Activated naive CD8-positive, alpha-beta T cell treated with anti-CD3 and anti-CD28 coated beads, Interleukin-2, amount 10 ng/mL, durations not matched to agents 7 days and 5 days (primary cell): ENCODE measurements around the gene SUPT4H1. TPM values are rescaled to one million over a fixed set of nuclear protein-coding genes. Genes with fewer than 3 reads are reported as not detected.

Experiments used
- ATAC-seq: fragments of 150-1000 bp; cut with Tn5 transposase; one replicate; pipeline ENCODE4 v1.10.0; 2021; ENCODE audit warnings: low read depth, moderate library complexity
- POLR2A ChIA-PET: fragments of 350-600 bp; sonication (Branson Sonifier 250); formaldehyde crosslinking; loops from one replicate; lab custom pipeline; 2021; ENCODE audit warnings: antibody characterized with exemption; lab: Charles Lee
- DNase-seq: peaks from one replicate; pipeline ENCODE4 v3.0.0; 2021
- H3K27ac Mint-ChIP-seq: one replicate; pipeline ENCODE4 v1.8.0; 2022; ENCODE audit warnings: mild to moderate bottlenecking, mixed read lengths
- H3K27me3 Mint-ChIP-seq: one replicate; pipeline ENCODE4 v1.8.0; 2022; ENCODE audit warnings: mild to moderate bottlenecking, moderate library complexity, mixed read lengths
- H3K36me3 Mint-ChIP-seq: one replicate; pipeline ENCODE4 v1.8.0; 2021; ENCODE audit warnings: mild to moderate bottlenecking, mixed read lengths
- H3K4me1 Mint-ChIP-seq: one replicate; pipeline ENCODE4 v1.8.0; 2021; ENCODE audit warnings: mixed read lengths
- H3K4me3 Mint-ChIP-seq: one replicate; pipeline ENCODE4 v1.8.0; 2022; ENCODE audit warnings: mild to moderate bottlenecking, moderate library complexity, mixed read lengths
- H3K9me3 Mint-ChIP-seq: one replicate; pipeline ENCODE4 v1.8.0; 2021; ENCODE audit warnings: mixed read lengths
- total RNA-seq, 2 experiments: library from RNA; stranded (reverse); gene quantifications; one replicate each; pipeline ENCODE4 v1.2.3, GENCODE V29; 2021

Gene SUPT4H1
- total RNA-seq, 2 experiments from 2014 or later: 66.4 to 70.2 TPM

DNA sequence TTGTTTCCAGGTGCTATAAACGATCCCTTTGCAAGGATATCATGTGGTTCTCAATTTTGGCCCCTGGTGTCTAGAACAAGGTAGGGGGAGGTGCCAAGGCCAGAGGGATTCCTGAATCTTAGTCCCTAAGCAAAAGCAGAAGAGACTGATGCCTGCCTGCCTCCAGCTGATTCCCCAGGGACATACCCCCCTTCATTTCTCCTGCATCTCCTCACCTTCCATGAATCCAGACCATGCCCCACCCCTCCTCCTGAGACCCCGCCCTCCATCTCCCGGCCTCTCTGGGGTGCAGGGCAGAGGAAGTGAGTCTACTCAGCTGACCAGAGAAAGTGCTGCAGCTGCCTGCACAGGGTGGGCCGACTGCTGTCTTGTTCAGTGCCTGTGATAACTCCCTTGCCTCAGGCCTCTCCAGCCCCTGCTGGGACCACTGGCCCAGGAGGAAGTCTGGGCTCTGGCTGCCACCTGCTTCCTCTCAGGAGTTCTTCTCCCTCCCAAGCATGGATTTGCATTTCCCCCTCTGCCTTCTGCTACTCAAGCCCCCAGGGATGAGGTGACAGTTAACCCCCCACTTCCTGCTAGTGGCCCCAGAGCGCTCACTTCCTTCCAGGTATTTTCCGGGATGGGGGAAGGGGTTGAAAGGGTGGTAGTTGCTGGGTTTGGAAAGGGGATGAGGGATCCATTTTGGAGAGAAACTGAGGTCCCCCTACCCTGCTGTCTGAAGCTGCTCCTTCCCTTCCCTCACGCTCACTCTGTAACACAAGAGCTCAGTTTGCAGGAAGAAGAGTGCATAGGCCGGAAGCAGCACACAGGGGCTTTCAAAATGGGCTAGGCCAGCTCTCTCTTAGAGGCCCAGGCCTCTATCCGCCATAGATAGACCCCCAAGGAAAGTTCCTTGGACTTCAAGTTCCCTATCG is 12.9 kb downstream of the SUPT4H1 start:
- no peaks in the 10 kb centered on the region for H3K27me3 Mint-ChIP-seq
- DNase-seq: peak; percentile 82
- H3K27ac Mint-ChIP-seq: peak overlapping the region; percentile 97
- peaks cover 36% of the 10 kb centered on the region for H3K36me3 Mint-ChIP-seq
- peak overlapping the region; percentile 93 for H3K4me3 Mint-ChIP-seq
- POLR2A ChIA-PET: interaction anchor here (0.5 to 25.9 kb wide), 8 partner anchors 0 to 1499 kb away, joined by 3 to 2283 read pairs (median 4); partner anchors contain the start of genes RNF43, SUPT4H1 and TSPOAP1
- peak; percentile 38 for ATAC-seq
- peaks cover 48% of the 10 kb centered on the region for H3K4me1 Mint-ChIP-seq
- no peaks in the 10 kb centered on the region for H3K9me3 Mint-ChIP-seq

DNA sequence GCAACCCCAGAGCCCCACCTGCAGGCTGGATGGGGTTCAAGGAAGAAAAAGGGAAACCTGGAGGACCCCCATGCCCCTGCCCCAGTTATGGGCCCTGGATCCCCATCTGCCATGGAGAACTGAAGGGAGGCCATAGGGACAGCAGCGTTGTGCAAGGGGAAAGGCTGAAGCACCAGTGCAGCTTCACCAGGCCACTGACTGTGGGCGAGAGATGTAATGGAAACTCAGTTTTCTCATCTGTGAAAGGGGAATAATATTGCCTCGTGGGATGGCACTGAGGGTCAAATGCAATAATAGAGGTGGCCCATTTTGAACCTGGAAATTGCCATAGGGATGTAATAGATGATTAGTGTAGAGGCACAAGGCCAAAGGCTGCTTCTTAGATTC is 13.6 kb downstream of the SUPT4H1 start:
- Mint-ChIP-seq H3K27me3 (no peaks in the 10 kb centered on the region), H3K9me3 (no peaks in the 10 kb centered on the region), H3K4me1 (peaks cover 43% of the 10 kb centered on the region), H3K4me3 (peak overlapping the region; percentile 93), H3K27ac (peak overlapping the region; percentile 97), H3K36me3 (peaks cover 34% of the 10 kb centered on the region)
- ATAC-seq: peak; percentile 1
- POLR2A ChIA-PET: interaction anchor here (0.8 to 25.9 kb wide), 7 partner anchors 1 to 1499 kb away, joined by 3 to 2283 read pairs (median 5); partner anchors contain the start of genes MTMR4, RNF43, SUPT4H1 and TSPOAP1
- DNase-seq: no peak

DNA sequence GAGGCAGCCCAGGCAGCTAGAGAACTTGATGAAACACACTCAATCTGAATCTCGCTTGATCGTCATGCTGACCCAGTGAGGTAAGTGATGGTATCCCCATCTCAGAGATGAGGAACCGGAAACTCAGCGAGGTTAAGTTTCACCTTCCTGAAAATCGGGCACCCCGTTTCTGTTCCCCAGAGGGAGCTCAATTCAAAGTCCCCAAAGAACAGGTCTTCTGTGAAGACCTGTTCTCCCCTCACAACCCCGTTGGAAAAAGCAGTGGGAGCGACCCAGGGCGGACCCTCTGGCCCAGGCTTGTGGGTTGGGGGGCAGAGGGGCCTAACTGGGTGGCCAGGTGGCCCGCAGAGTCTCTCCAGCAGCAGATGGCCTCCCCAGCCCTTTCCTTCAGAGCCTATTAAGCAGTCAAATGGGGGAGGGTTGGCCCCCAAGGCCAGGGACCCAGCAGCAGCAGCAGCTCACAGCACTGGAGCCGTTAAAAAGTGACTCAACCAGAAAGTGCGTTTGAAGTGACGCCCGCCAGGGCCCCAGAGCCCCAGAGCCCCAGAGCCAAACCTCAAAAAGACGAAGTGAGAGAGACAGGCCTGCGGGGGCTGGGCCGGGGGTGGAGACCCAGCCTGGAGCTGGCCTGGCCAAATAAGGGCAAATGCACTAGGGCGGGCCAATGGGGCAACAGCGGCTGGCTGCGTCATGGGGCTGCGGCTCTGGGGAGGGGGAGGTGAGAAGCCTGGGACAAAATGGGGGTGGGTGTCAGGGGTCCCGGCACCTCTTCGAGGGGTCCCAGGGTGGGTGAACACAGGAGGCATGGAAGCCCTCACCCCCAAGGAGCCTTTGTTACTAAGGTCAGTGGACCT is 14.2 kb downstream of the SUPT4H1 start:
- Mint-ChIP-seq H3K27ac (peak overlapping the region; percentile 97), H3K4me1 (peaks cover 37% of the 10 kb centered on the region), H3K27me3 (no peaks in the 10 kb centered on the region), H3K4me3 (peak overlapping the region; percentile 93), H3K9me3 (no peaks in the 10 kb centered on the region), H3K36me3 (peaks cover 32% of the 10 kb centered on the region)
- ATAC-seq (peak; percentile 62), DNase-seq (peak; percentile 92)
- POLR2A ChIA-PET: interaction anchor here (0.6 to 25.9 kb wide), 12 partner anchors 1 to 398 kb away, joined by 3 to 2283 read pairs (median 4); partner anchors contain the start of genes MTMR4, RNF43, SRSF1 and SUPT4H1

GRCh38 chr17:58337210-58337599 is 14.8 kb downstream of the SUPT4H1 start:
- peak overlapping the region; percentile 97 for H3K27ac Mint-ChIP-seq
- H3K36me3 Mint-ChIP-seq: peaks cover 30% of the 10 kb centered on the region
- peaks cover 36% of the 10 kb centered on the region for H3K4me1 Mint-ChIP-seq
- ATAC-seq: no peak
- no peaks in the 10 kb centered on the region for H3K9me3 Mint-ChIP-seq
- POLR2A ChIA-PET: interaction anchor here (0.7 to 25.9 kb wide), 10 partner anchors 2 to 330 kb away, joined by 3 to 2283 read pairs (median 6); partner anchors contain the start of genes RNF43, SRSF1, SUPT4H1 and TSPOAP1
- H3K4me3 Mint-ChIP-seq: peak overlapping the region; percentile 93
- no peaks in the 10 kb centered on the region for H3K27me3 Mint-ChIP-seq
- peak; percentile 61 for DNase-seq

GRCh38 chr17:58336456-58337209 is 15.4 kb downstream of the SUPT4H1 start:
- DNase-seq: peak; percentile 54
- ATAC-seq: no peak
- POLR2A ChIA-PET: interaction anchor here (0.5 to 25.9 kb wide), 17 partner anchors 3 to 489 kb away, joined by 3 to 2283 read pairs (median 3); partner anchors contain the start of genes RNF43, SRSF1, SUPT4H1 and TSPOAP1

GRCh38 chr17:58335779-58336455 is 16.1 kb downstream of the SUPT4H1 start:
- POLR2A ChIA-PET: interaction anchor here (0.5 to 25.9 kb wide), 13 partner anchors 3 to 489 kb away, joined by 3 to 2283 read pairs (median 3); partner anchors contain the start of genes RNF43, SUPT4H1 and TSPOAP1
- H3K4me3 Mint-ChIP-seq: peak overlapping the region; percentile 93
- H3K27ac Mint-ChIP-seq: peak overlapping the region; percentile 97
- H3K36me3 Mint-ChIP-seq: peaks cover 35% of the 10 kb centered on the region
- DNase-seq: peak; percentile 73
- peaks cover 38% of the 10 kb centered on the region for H3K4me1 Mint-ChIP-seq
- no peaks in the 10 kb centered on the region for H3K9me3 Mint-ChIP-seq
- H3K27me3 Mint-ChIP-seq: no peaks in the 10 kb centered on the region
- peak; percentile 6 for ATAC-seq

More at GRCh38 chr17:58336456-58337209, 15.4 kb downstream of the SUPT4H1 start:
- H3K27ac Mint-ChIP-seq: peak overlapping the region; percentile 97
- peaks cover 35% of the 10 kb centered on the region for H3K4me1 Mint-ChIP-seq
- H3K27me3 Mint-ChIP-seq: no peaks in the 10 kb centered on the region
- peaks cover 30% of the 10 kb centered on the region for H3K36me3 Mint-ChIP-seq
- no peaks in the 10 kb centered on the region for H3K9me3 Mint-ChIP-seq
- H3K4me3 Mint-ChIP-seq: peak overlapping the region; percentile 93

GRCh38 chr17:58335061-58335731 is 16.8 kb downstream of the SUPT4H1 start:
- Mint-ChIP-seq H3K9me3 (no peaks in the 10 kb centered on the region), H3K36me3 (peaks cover 35% of the 10 kb centered on the region), H3K27me3 (no peaks in the 10 kb centered on the region), H3K27ac (peak overlapping the region; percentile 97), H3K4me3 (peak overlapping the region; percentile 93), H3K4me1 (peaks cover 39% of the 10 kb centered on the region)
- ATAC-seq (no peak), DNase-seq (peak; percentile 58)
- POLR2A ChIA-PET: interaction anchor here (1.3 to 25.9 kb wide), 6 partner anchors 4 to 297 kb away, joined by 3 to 2283 read pairs (median 252); partner anchors contain the start of genes RNF43, SUPT4H1 and TSPOAP1

- POLR2A ChIA-PET: interaction anchor here (1.4 to 25.9 kb wide), 4 partner anchors 5 to 297 kb away, joined by 4 to 2283 read pairs (median 1386); partner anchors contain the start of genes SUPT4H1 and TSPOAP1
- ATAC-seq: no peak
- H3K27me3 Mint-ChIP-seq: no peaks in the 10 kb centered on the region
- DNase-seq: no peak
- H3K9me3 Mint-ChIP-seq: no peaks in the 10 kb centered on the region
- peak overlapping the region; percentile 97 for H3K27ac Mint-ChIP-seq
- H3K4me3 Mint-ChIP-seq: peak overlapping the region; percentile 93
- H3K4me1 Mint-ChIP-seq: peaks cover 39% of the 10 kb centered on the region
- peaks cover 36% of the 10 kb centered on the region for H3K36me3 Mint-ChIP-seq
These were observed 17.3 kb downstream of the SUPT4H1 start for GRCh38 chr17:58334661-58335060.

- DNase-seq: no peak
- H3K9me3 Mint-ChIP-seq: no peaks in the 10 kb centered on the region
- no peaks in the 10 kb centered on the region for H3K27me3 Mint-ChIP-seq
- POLR2A ChIA-PET: interaction anchor here (1.0 to 25.9 kb wide), 5 partner anchors 5 to 298 kb away, joined by 3 to 2283 read pairs (median 490); partner anchors contain the start of genes SUPT4H1 and TSPOAP1
- H3K27ac Mint-ChIP-seq: peak overlapping the region; percentile 97
- H3K4me1 Mint-ChIP-seq: peaks cover 43% of the 10 kb centered on the region
- ATAC-seq: no peak
- peak overlapping the region; percentile 93 for H3K4me3 Mint-ChIP-seq
- H3K36me3 Mint-ChIP-seq: peaks cover 37% of the 10 kb centered on the region
These were observed 17.7 kb downstream of the SUPT4H1 start for GRCh38 chr17:58334256-58334655.

DNA sequence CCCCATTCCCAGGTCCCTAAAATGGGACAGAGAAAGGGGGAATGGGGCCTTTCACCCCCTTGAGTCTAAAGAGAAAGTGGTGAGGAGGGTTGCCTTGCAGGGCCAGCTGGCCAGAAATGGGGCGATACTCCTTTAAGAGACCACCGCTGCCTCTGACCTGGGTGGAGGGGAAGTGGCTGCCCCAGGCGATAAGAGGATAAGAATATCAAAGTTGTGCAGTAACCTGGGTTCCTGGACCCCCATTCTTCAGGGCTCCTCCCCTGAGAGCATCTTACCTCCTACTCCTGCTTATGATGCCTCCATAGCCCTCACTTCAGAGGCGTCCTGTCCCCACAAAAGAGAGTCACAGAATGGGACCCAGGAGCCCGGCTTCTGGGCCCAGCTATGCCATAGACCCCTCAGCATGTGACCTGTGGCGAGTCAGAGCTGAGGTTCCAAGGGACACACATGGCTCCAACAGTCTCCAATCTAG is 18.2 kb downstream of the SUPT4H1 start:
- H3K4me3 Mint-ChIP-seq: peak overlapping the region; percentile 93
- ATAC-seq: peak; percentile 1
- peak; percentile 70 for DNase-seq

More for the DNA sequence above, 18.2 kb downstream of the SUPT4H1 start:
- Mint-ChIP-seq H3K9me3 (no peaks in the 10 kb centered on the region), H3K4me1 (peaks cover 48% of the 10 kb centered on the region), H3K36me3 (peaks cover 41% of the 10 kb centered on the region), H3K27ac (peak overlapping the region; percentile 97), H3K27me3 (no peaks in the 10 kb centered on the region)
- POLR2A ChIA-PET: interaction anchor here (0.6 to 25.9 kb wide), 6 partner anchors 6 to 819 kb away, joined by 3 to 2283 read pairs (median 246); partner anchors contain the start of genes SUPT4H1 and TSPOAP1
